Ectodermal cell (in vitro differentiated cells): ENCODE measurements around the gene KCND1.
"Not testable (repeated sequence)": the region's sequence is repeated elsewhere in the genome, so short reads cannot be mapped to it uniquely, and the experiment has no call there.

Source experiments
- H3K27ac ChIP-seq: 2 replicates; pipeline ENCODE4 v1.7.0; 2013; ENCODE audit warnings: mild to moderate bottlenecking, low read depth, low read length; ENCODE audit not compliant: insufficient read depth, poor library complexity, severe bottlenecking
- H3K27me3 ChIP-seq: 2 replicates; pipeline ENCODE4 v1.7.0; 2013; ENCODE audit warnings: mild to moderate bottlenecking, low read length; ENCODE audit not compliant: insufficient read depth, control insufficient read depth, poor library complexity, severe bottlenecking
- H3K36me3 ChIP-seq: one replicate; pipeline ENCODE4 v1.7.0; 2013; ENCODE audit warnings: low read length; ENCODE audit not compliant: control insufficient read depth, insufficient read depth
- H3K4me1 ChIP-seq: one replicate; pipeline ENCODE4 v1.7.0; 2013; ENCODE audit warnings: low read length; ENCODE audit not compliant: control insufficient read depth, insufficient read depth
- H3K4me3 ChIP-seq: 2 replicates; pipeline ENCODE4 v1.7.0; 2013; ENCODE audit warnings: low read depth, low read length, control low read depth; ENCODE audit not compliant: insufficient read depth
- H3K9me3 ChIP-seq: 2 replicates; pipeline ENCODE4 v1.7.0; 2013; ENCODE audit warnings: mild to moderate bottlenecking, low read length, moderate library complexity; ENCODE audit not compliant: control insufficient read depth
- WGBS, 2 experiments: methylation state at CpG; one replicate each; pipeline ENCODE4 v1.1.7; 2013; ENCODE audit warnings: missing lambda C conversion rate in 2 of 2; 5-methylcytosine and 5-hydroxymethylcytosine counted together

The KCND1 gene

GRCh38 chrX:48997865-48998264, 26.2 kb upstream of the KCND1 start:
- no peaks in the 10 kb centered on the region for H3K4me1 ChIP-seq
- no peaks in the 10 kb centered on the region for H3K36me3 ChIP-seq
- H3K27ac ChIP-seq, result no peak overlapping the region
- 95 to 100% methylated on average over 1 of the region's 1 CpG for WGBS, 2 experiments
- no peak overlapping the region for H3K4me3 ChIP-seq
- H3K27me3 ChIP-seq, result no peaks in the 10 kb centered on the region
- H3K9me3 ChIP-seq, result no peaks in the 10 kb centered on the region

GRCh38 chrX:48997455-48997854, 25.8 kb upstream of the KCND1 start:
- no peak overlapping the region for H3K27ac ChIP-seq
- no peak overlapping the region for H3K4me3 ChIP-seq
- H3K27me3 ChIP-seq, result no peaks in the 10 kb centered on the region
- H3K4me1 ChIP-seq, result no peaks in the 10 kb centered on the region
- 91 to 97% methylated on average over 3 of the region's 3 CpGs for WGBS, 2 experiments
- no peaks in the 10 kb centered on the region for H3K9me3 ChIP-seq
- no peaks in the 10 kb centered on the region for H3K36me3 ChIP-seq

DNA sequence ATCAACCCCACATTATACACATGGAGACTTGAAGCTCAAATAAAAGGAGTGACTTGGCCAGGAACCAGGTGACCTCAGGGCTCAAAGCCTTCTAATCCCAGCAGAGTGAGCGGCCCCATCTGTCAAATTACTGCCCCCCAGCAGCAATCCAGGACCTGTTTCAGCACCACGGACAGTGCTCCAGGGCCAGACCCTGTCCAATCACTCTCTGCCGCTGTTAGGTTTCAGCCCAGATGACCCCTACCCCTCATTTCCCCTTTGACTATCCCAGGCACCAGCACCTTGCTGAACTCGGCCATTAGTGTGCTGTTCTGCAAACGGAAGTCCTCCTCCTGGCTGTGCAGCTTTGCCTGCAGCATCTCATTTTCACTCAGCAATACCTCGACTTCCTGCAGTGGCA, 25.3 kb upstream of the KCND1 start:
- H3K4me1 ChIP-seq, result no peaks in the 10 kb centered on the region
- H3K9me3 ChIP-seq, result no peaks in the 10 kb centered on the region
- H3K36me3 ChIP-seq, result no peaks in the 10 kb centered on the region
- WGBS, 2 experiments, result 79 to 82% methylated on average over 5 to 6 of the region's 6 CpGs
- no peak overlapping the region for H3K27ac ChIP-seq
- no peaks in the 10 kb centered on the region for H3K27me3 ChIP-seq
- no peak overlapping the region for H3K4me3 ChIP-seq

- no peak overlapping the region for H3K4me3 ChIP-seq
- no peaks in the 10 kb centered on the region for H3K27me3 ChIP-seq
- no peaks in the 10 kb centered on the region for H3K4me1 ChIP-seq
- H3K36me3 ChIP-seq, result no peaks in the 10 kb centered on the region
- H3K27ac ChIP-seq, result no peak overlapping the region
- no peaks in the 10 kb centered on the region for H3K9me3 ChIP-seq
These were observed 20.7 kb upstream of the KCND1 start for GRCh38 chrX:48992341-48992740.

DNA sequence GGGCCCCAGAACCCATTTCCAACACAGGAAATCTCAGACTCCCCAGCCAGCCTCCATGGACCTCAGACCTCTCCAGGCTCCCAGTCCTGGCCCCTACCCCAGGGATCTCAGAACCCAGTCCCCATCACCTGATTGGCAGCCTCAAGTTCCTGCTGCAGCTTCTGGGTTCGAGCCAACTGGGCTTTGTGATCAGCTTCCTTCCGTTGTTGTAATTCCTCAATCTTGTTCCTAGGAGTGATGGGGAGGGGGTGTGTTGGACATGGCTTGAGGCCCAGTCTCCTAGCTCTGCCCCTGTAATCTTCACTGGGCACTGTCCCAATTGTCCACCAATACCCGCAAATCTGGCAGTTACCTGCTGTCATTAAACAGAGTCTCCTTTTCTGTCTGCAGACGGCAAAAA, 17.8 kb upstream of the KCND1 start:
- no peaks in the 10 kb centered on the region for H3K36me3 ChIP-seq
- 97% methylated on average over 4 of the region's 4 CpGs for WGBS, 2 experiments
- H3K4me1 ChIP-seq, result no peaks in the 10 kb centered on the region

DNA sequence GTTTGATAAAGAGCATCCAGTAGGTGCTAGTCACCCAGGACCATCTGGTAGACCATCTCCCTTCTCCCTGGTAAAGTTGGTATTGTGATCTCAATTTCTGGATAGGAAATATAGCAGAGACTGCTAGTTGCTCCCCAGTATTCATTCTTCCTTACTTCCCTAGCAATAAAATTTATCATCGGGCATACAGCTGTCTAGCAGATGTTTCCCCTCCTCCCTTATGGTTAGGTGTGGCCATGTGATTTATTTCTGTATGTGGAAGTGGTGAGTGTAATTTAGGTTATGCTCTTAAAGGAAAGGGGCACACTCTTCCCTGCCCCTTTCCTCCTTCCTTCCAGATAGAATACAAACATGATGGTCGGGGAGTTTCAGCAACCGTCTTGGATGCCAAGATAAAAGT, 12.3 kb upstream of the KCND1 start:
- 100% methylated on average over 2 of the region's 3 CpGs; no CpG with 5 or more reads in 1 of the 2 experiments for WGBS, 2 experiments
- H3K27ac ChIP-seq, result no peak overlapping the region
- no peaks in the 10 kb centered on the region for H3K27me3 ChIP-seq
- no peak overlapping the region for H3K4me3 ChIP-seq
- H3K36me3 ChIP-seq, result peaks cover 16% of the 10 kb centered on the region
- H3K9me3 ChIP-seq, result no peaks in the 10 kb centered on the region
- no peaks in the 10 kb centered on the region for H3K4me1 ChIP-seq

More for the DNA sequence above, 17.8 kb upstream of the KCND1 start:
- Histone ChIP-seq H3K27ac (no peak overlapping the region), H3K9me3 (no peaks in the 10 kb centered on the region), H3K4me3 (no peak overlapping the region), H3K27me3 (no peaks in the 10 kb centered on the region)

- peaks cover 16% of the 10 kb centered on the region for H3K36me3 ChIP-seq
- H3K4me3 ChIP-seq, result no peak overlapping the region
- H3K9me3 ChIP-seq, result no peaks in the 10 kb centered on the region
- no peaks in the 10 kb centered on the region for H3K27me3 ChIP-seq
- no peak overlapping the region for H3K27ac ChIP-seq
- no peaks in the 10 kb centered on the region for H3K4me1 ChIP-seq
- WGBS, 2 experiments, result 95% methylated on average over 17 of the region's 17 CpGs
These were observed 11.4 kb upstream of the KCND1 start for GRCh38 chrX:48983081-48983480.

GRCh38 chrX:48981178-48981577, 9.5 kb upstream of the KCND1 start:
- no peaks in the 10 kb centered on the region for H3K4me1 ChIP-seq
- no peaks in the 10 kb centered on the region for H3K27me3 ChIP-seq
- H3K4me3 ChIP-seq, result no peak overlapping the region
- no peak overlapping the region for H3K27ac ChIP-seq
- no peaks in the 10 kb centered on the region for H3K9me3 ChIP-seq
- 95 to 96% methylated on average over 10 of the region's 10 CpGs for WGBS, 2 experiments
- peaks cover 16% of the 10 kb centered on the region for H3K36me3 ChIP-seq

DNA sequence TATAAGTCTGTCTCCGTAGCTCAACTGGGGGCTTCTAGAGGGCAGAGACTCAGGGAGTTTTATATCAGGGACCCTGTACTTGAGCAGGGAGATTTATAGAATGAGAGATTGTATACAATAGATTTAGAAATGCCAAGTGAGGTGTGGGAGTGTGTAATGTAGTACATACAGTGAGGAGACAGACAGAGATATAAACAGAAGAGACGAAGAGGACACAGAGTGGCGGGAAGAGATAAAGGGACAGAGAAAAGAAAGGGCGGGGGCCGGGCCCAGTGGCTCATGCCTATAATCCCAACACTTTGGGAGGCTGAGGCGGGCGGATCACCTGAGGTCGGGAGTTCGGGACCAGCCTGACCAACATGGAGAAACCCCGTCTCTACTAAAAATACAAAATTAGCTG, 8.7 kb upstream of the KCND1 start:
- H3K36me3 ChIP-seq, result peaks cover 16% of the 10 kb centered on the region
- 91 to 93% methylated on average over 6 of the region's 10 CpGs for WGBS, 2 experiments
- not testable (repeated sequence) for H3K27me3 ChIP-seq, H3K27ac ChIP-seq, H3K4me1 ChIP-seq, H3K4me3 ChIP-seq, H3K9me3 ChIP-seq

- H3K27me3 ChIP-seq, result no peaks in the 10 kb centered on the region
- no peaks in the 10 kb centered on the region for H3K4me1 ChIP-seq
- peaks cover 14% of the 10 kb centered on the region for H3K36me3 ChIP-seq
- no peak overlapping the region for H3K4me3 ChIP-seq
- 90 to 92% methylated on average over 5 of the region's 5 CpGs for WGBS, 2 experiments
- H3K27ac ChIP-seq, result no peak overlapping the region
- H3K9me3 ChIP-seq, result no peaks in the 10 kb centered on the region
These were observed 6.6 kb upstream of the KCND1 start for GRCh38 chrX:48978226-48978625.

DNA sequence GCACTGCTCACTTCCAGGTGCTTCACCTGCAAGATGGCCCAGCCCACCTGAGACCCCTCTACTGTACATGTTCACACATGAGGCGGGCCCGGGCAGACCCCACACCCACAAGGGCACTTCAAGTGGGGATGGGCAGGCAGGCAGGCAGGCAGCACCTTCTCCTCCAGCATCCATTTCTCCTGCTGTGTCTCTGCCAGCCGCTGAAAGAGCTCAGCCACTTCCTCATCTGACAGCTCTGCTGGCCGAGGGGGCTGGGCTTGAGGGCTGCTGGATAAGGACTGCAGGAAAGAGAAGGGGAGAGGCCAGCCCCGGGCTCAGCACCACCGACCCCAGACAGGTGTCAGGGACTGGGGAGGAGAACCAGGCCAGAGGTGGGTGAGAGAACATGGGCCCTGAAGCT, 4.4 kb upstream of the KCND1 start:
- Histone ChIP-seq H3K4me3 (no peak overlapping the region), H3K27me3 (no peaks in the 10 kb centered on the region), H3K9me3 (no peaks in the 10 kb centered on the region), H3K27ac (no peak overlapping the region), H3K36me3 (peaks cover 3% of the 10 kb centered on the region), H3K4me1 (no peaks in the 10 kb centered on the region)
- WGBS, 2 experiments, result 88% methylated on average over 6 of the region's 6 CpGs
